ENCODE data around the gene LRMDA.

LRMDA gene

DNA sequence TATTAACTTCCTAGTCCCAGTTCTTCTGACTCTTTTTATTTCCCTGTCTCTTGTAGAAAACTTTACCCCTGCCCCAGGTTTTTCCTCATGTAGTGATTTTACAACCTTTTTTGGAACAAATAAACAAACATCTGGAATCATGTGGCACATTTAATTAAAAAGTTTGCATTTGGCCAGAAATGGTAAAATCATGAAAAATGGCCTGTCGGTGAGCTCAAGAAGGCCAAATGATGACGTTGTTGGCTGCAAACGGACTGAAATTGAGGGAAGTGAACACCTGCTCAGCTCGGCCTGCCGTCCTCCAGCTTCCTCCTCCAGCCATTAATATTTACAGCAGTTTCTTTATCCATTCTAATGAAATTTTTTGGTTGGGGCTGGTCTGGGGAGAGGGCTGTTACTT, 902.8 kb downstream of the LRMDA start:
- TF ChIP-seq CTCF (IDR thresholded peaks at IDR 0.05), result no peak
- no peaks in the 10 kb centered on the region for H3K79me2 ChIP-seq
- no peak overlapping the region for H3K4me2 ChIP-seq (ENCODE audit: low read length)
- no peaks in the 10 kb centered on the region for H3K4me1 ChIP-seq
- H3K4me3 ChIP-seq (ENCODE audit: low read depth, low read length), result no peak overlapping the region
- no peak overlapping the region for H3K27ac ChIP-seq
- H3K9ac ChIP-seq, result no peak overlapping the region
- H3K9me3 ChIP-seq (ENCODE audit: control insufficient read depth, low read length), result no peaks in the 10 kb centered on the region
- no peaks in the 10 kb centered on the region for H3K36me3 ChIP-seq (ENCODE audit: control insufficient read depth, insufficient read depth, low read length)
- no peak overlapping the region for H2AFZ ChIP-seq
- H3K27me3 ChIP-seq (ENCODE audit: control insufficient read depth, insufficient read depth, low read length), result no peaks in the 10 kb centered on the region

- H3K9ac ChIP-seq, result no peak overlapping the region
- H3K27me3 ChIP-seq (ENCODE audit: control insufficient read depth, insufficient read depth, low read length), result no peaks in the 10 kb centered on the region
- TF ChIP-seq CTCF (IDR thresholded peaks at IDR 0.05), result no peak
- no peaks in the 10 kb centered on the region for H3K9me3 ChIP-seq (ENCODE audit: control insufficient read depth, low read length)
- H3K79me2 ChIP-seq, result no peaks in the 10 kb centered on the region
- no peak overlapping the region for H3K27ac ChIP-seq
- H3K4me3 ChIP-seq (ENCODE audit: low read depth, low read length), result no peak overlapping the region
- H2AFZ ChIP-seq, result no peak overlapping the region
- no peaks in the 10 kb centered on the region for H3K36me3 ChIP-seq (ENCODE audit: control insufficient read depth, insufficient read depth, low read length)
- no peak overlapping the region for H3K4me2 ChIP-seq (ENCODE audit: low read length)
- no peaks in the 10 kb centered on the region for H3K4me1 ChIP-seq
Measured at GRCh38 chr10:76336213-76336963, 905.0 kb downstream of the LRMDA start.

GRCh38 chr10:76337641-76338040, 906.2 kb downstream of the LRMDA start:
- Histone ChIP-seq H3K4me3 (ENCODE audit: low read depth, low read length) (no peak overlapping the region), H3K27ac (no peak overlapping the region), H3K27me3 (ENCODE audit: control insufficient read depth, insufficient read depth, low read length) (no peaks in the 10 kb centered on the region), H3K4me1 (no peaks in the 10 kb centered on the region), H3K9ac (no peak overlapping the region), H3K36me3 (ENCODE audit: control insufficient read depth, insufficient read depth, low read length) (no peaks in the 10 kb centered on the region), H2AFZ (no peak overlapping the region), H3K79me2 (no peaks in the 10 kb centered on the region), H3K4me2 (ENCODE audit: low read length) (no peak overlapping the region), H3K9me3 (ENCODE audit: control insufficient read depth, low read length) (no peaks in the 10 kb centered on the region)
- TF ChIP-seq CTCF (IDR thresholded peaks at IDR 0.05), result no peak

GRCh38 chr10:76338187-76338586, 906.8 kb downstream of the LRMDA start:
- no peaks in the 10 kb centered on the region for H3K27me3 ChIP-seq (ENCODE audit: control insufficient read depth, insufficient read depth, low read length)
- no peaks in the 10 kb centered on the region for H3K36me3 ChIP-seq (ENCODE audit: control insufficient read depth, insufficient read depth, low read length)
- H2AFZ ChIP-seq, result no peak overlapping the region
- H3K27ac ChIP-seq, result no peak overlapping the region
- no peaks in the 10 kb centered on the region for H3K9me3 ChIP-seq (ENCODE audit: control insufficient read depth, low read length)
- H3K4me1 ChIP-seq, result no peaks in the 10 kb centered on the region
- H3K4me3 ChIP-seq (ENCODE audit: low read depth, low read length), result no peak overlapping the region
- H3K9ac ChIP-seq, result no peak overlapping the region
- H3K79me2 ChIP-seq, result no peaks in the 10 kb centered on the region
- H3K4me2 ChIP-seq (ENCODE audit: low read length), result no peak overlapping the region
- TF ChIP-seq CTCF (IDR thresholded peaks at IDR 0.05), result no peak

DNA sequence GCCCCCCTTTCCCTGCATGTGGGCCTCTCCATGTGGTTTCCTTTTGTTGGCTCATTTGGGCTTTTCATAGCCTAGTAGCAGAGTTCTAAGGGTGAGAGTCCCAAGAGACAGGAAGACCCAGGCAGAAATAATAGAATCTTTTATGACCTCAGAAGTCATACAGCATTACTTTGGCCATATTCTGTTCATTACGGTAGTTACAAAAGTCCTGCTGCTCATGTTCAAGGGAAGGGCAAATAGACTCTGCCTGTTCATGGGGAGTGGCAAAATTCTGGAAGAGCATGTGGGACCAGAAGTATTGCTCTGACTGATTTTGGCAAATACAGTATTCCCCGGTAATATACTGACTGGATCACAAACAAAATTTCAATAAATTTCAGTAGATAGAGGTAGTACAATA, 910.3 kb downstream of the LRMDA start:
- H3K79me2 ChIP-seq, result no peaks in the 10 kb centered on the region
- no peak overlapping the region for H2AFZ ChIP-seq
- no peak overlapping the region for H3K4me3 ChIP-seq (ENCODE audit: low read depth, low read length)
- no peak overlapping the region for H3K9ac ChIP-seq
- no peak for TF ChIP-seq CTCF (IDR thresholded peaks at IDR 0.05)
- no peak overlapping the region for H3K27ac ChIP-seq
- H3K36me3 ChIP-seq (ENCODE audit: control insufficient read depth, insufficient read depth, low read length), result no peaks in the 10 kb centered on the region
- no peaks in the 10 kb centered on the region for H3K9me3 ChIP-seq (ENCODE audit: control insufficient read depth, low read length)
- no peaks in the 10 kb centered on the region for H3K4me1 ChIP-seq
- no peaks in the 10 kb centered on the region for H3K27me3 ChIP-seq (ENCODE audit: control insufficient read depth, insufficient read depth, low read length)
- no peak overlapping the region for H3K4me2 ChIP-seq (ENCODE audit: low read length)

All from parathyroid adenoma (tissue), 2 donors.